ENCODE results near the gene ACTN4.
"Not testable (repeated sequence)": the region's sequence is repeated elsewhere in the genome, so short reads cannot be mapped to it uniquely, and the experiment has no call there.

DNA sequence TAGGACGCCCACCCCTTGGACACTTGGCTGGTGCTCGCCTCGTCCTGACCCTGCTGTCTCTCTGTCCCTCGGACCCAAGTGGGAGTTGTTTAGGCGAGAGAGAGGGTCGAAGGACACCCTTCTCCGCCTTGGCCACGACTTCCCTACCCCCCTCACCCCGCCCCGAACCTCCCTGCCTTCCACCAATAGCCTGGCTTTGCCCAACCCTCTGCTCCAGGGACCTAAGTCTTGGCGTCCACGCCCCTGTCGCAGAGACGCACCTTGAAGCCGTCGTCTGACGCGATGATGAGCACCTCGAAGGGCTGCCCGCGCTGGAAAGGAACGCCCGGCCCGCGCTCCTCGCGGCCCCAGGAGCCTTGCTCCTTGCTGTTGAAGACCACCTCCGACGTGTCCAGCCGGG, 124.1 kb downstream of the ACTN4 start:
- TF ChIP-seq, protein P1, sequence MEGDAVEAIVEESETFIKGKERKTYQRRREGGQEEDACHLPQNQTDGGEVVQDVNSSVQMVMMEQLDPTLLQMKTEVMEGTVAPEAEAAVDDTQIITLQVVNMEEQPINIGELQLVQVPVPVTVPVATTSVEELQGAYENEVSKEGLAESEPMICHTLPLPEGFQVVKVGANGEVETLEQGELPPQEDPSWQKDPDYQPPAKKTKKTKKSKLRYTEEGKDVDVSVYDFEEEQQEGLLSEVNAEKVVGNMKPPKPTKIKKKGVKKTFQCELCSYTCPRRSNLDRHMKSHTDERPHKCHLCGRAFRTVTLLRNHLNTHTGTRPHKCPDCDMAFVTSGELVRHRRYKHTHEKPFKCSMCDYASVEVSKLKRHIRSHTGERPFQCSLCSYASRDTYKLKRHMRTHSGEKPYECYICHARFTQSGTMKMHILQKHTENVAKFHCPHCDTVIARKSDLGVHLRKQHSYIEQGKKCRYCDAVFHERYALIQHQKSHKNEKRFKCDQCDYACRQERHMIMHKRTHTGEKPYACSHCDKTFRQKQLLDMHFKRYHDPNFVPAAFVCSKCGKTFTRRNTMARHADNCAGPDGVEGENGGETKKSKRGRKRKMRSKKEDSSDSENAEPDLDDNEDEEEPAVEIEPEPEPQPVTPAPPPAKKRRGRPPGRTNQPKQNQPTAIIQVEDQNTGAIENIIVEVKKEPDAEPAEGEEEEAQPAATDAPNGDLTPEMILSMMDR (IDR thresholded peaks at IDR 0.05; ENCODE audit: low read depth, low read length), result not testable (repeated sequence)
- not testable (repeated sequence) for TF ChIP-seq EZH2phosphoT487 (IDR thresholded peaks at IDR 0.05; ENCODE audit: low read depth)

Measured in OCI-LY3 (cell line).